Ecto neural progenitor cell (in vitro differentiated cells): ENCODE data around the gene VGLL4.
"Not testable (repeated sequence)": the region's sequence is repeated elsewhere in the genome, so short reads cannot be mapped to it uniquely, and the experiment has no call there.

Source experiments
- DNase-seq: peaks from one replicate; pipeline ENCODE4 v3.0.0-alpha.2; 2018; ENCODE audit warnings: low spot score

Gene VGLL4

DNA sequence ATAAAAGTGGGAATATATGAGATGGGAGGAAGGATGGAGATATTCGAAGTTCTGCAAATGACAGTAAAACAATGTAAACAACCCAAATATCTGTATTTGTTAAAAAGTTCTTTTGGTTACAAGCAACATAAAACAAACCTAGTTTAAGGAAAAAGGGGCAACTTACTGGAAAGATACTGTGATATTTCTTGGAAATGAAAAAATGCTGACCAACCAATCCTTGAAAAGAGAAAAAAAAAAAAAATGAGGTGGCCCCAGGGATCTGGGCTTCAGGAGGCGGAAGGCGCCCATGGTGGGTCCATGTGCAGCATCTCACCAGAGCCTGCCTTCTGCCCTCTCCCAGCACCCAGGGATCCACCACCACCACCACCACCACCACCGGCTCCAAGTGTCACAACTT, 59.1 kb downstream of the VGLL4 start:
- DNase-seq: no peak

DNA sequence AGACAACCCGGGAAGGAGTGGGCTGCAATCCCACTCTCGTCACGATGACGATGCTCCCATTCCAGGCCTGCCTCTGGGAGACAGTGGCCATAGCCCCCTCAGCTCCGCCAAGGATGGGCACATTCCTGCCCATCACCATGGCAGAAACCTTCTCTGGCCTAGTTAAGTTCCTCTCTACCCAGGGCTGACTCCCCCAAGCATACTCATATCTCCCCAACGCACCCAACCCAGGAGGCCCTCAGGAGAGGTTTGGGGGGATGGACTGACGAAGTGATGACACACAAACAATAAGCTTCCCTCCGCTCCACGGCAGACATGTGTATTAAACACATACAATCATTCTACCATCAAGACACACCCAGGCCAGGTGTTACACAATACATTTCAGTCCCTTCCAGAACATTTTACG, 60.1 kb downstream of the VGLL4 start:
- no peak for DNase-seq

DNA sequence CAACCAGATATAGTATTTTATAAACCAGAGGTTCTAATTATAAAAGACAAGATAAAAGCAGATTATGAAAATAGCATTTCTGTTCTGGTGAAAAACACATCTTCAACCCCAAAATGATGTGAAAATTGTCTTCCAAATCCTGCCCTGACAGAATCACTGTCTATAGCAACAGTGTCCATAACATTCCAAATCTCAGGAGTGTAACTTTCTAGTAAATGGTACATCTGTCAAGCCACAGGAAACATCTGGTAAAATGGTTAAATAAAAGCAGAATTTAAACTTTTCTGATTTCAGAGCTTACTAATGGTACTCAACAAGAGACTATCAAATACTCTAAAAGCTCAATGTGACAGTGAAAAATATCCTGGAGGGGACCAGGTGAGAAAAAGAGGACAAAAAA, 60.5 kb downstream of the VGLL4 start:
- no peak for DNase-seq

DNA sequence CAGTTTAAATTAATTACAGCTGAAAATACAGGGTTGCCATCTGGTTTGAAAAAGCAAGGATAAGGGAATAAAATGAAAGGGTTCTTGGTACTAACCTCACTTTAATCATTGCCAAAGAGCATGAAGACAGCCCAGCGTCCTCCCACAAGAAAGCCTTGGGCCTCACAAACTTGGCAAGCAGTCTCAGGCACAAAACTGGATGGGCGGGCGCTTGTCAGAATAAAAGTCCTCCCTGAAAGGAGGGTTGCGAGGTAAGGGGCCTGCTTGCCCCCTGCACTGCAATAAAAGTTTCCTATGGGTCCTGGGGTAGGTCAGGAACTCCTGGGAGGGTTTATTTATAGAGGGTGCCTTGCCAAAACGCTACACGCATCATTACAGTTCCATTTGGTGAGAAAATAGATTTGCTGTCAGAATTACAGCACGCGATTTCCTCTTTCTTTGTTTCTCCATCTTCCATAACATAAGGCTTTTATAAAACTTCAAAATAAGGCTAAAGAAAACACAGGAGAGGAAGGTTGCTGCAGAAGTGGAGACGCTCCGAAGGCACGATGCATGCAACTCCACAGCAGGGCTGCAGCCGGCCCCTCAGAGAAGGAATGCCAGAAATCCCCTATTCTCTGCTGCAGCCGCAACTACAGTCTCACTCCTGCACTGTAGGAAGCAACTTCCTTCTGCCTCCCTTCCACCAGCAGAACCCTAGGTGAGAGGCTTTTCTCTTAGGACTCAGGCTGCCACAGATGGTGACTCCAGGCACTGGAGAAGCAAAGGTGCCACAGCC, 61.3 kb downstream of the VGLL4 start:
- DNase-seq: no peak

DNA sequence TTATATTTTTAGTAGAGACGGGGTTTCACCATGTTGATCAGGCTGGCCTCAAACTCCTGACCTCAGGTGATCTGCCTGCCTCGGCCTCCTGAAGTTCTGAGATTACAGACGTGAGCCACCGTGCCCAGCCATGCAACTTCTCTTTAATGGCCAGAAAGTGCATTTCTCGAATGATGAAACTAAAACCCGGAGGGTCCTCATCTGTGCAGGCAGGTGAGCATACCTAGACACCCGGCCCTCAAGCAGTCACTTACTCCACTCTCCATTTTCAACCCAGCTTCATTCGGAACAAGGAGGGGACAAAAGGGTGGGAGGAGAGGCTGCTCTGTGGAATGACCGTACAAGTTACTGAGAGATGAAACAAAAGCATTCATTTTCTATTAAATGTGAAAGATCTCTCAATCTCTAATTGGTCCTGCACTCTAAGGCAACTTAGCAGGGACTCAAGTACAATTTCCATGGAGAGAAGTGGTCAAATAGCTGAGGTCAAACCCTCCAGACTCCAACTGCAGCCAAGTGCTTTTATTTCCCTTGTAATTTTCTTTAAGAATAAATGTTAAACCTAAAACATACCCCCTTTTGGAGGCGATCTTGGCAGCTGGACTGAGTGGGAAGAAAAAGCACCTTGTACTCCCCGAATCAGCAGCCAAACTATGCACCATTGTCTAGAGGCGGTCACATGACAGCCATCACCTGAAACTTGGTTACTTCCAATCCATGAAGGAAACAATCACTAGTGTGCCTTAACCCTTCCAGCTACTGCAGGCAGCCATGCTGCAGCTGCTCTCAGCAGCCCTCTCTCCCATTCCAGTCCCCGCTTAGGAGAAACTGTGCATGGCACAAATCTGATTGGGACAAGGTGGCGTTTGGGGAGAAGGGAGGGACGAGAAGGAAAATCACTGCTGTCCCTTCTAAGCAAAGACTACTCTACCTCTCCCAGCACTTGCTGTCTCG, 62.2 kb downstream of the VGLL4 start:
- DNase-seq: no peak

DNA sequence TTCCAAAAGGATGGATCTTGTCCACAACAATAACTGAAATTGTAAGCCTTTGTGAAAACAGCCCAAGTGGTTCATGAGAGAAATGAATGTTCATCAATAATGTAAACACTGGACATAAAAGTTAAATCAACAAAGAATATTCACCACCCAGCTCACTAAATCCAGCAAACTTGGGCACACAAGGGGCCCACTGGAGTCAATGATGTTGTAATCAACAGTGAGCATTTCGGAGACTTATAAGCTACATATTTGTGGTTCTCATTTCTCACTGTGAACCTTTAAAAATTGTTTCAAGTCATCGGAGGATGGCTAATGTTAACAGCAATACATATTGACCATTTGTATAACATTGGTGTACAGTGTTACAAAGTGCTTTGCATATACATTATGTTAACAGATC, 63.1 kb downstream of the VGLL4 start:
- DNase-seq: no peak

DNA sequence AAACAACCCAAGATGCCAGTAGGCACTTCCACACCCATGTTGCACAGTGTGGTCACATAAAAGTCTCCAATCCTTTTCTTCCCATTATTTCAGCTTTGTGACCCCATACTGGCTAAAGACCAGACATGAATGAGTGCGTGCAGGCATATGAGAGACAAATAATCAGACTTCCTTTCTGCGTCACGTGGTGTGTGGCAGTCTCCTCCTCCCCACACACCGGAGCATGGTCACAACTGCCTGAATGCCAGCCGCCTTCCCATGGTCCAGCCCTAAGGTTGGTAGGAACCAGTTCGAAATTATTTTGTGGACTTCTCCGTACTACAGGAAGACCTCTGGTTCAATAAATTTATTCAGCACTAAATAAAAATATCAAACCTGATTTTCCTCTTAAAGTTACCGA, 65.5 kb downstream of the VGLL4 start:
- no peak for DNase-seq

DNA sequence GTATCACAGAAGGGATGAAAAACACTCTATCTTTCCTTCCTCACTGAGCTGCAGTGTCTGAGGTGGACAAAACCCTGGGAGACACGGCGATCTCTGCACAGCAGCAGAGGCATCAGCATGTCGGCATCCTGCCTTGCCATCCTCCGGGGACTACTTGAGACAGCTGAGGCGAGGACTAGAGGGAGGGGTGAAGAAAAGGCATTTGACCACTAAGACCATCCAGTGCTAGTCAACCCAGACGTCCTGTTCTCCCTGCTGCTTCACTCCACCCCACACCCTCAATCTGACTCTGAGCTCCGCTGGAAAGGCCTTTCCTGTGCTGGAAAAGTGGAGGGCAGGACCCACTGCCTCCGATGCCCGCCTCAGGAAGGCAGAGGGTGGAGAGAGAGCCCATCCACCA, 67.3 kb downstream of the VGLL4 start:
- DNase-seq: no peak

DNA sequence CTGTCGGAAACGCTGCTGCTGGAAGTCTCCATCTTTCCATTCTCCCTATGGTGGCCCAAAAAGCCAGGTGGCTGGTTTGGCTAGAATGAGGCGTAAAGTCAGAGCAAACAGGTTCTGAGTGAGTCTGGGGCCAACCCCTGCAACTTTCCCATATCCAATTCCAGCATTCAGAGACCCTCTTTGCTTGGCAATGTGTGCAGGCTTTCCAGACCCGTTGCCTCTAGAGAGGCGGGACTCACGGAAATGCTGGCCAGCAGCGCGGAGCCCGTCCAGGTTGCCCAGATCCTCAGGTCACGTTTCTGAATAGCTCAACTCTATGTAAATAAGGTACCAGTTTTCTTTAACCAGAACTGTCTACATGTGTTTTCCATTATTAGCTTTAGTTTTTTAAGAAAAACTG, 68.0 kb downstream of the VGLL4 start:
- no peak for DNase-seq

DNA sequence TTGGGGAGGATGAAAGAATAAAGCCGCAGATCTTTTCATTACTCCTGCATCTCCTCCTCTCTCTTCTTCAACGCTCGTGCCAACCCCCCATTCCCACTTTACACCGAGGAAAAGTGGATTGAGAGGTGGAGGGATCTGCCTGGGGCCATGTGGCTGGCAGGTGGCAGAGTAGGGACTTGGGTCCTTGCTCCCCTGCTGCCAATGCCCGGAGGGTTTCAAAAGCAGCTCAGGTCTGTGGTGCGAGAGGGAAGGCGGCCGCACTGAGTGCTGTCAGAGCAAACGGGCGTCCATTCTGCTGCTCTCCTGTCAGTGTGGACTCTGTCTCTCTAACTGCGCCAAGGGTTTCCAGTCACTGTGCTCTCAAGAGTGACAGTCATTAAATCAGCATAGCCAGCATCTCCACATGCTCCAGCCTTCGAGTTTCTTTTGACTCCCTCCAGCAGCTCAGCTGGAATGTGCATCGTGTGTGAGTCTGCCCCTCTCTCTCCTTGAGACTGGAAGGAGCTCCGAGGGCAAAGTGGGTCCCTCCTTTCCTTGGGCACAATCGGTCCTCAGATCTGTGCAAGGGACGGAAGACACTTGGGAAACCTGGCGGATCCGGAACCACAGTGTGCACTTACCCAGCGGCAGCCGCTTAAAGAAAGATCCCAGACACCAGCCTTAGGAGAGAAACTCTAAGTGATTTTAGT, 68.6 kb downstream of the VGLL4 start:
- DNase-seq: no peak

DNA sequence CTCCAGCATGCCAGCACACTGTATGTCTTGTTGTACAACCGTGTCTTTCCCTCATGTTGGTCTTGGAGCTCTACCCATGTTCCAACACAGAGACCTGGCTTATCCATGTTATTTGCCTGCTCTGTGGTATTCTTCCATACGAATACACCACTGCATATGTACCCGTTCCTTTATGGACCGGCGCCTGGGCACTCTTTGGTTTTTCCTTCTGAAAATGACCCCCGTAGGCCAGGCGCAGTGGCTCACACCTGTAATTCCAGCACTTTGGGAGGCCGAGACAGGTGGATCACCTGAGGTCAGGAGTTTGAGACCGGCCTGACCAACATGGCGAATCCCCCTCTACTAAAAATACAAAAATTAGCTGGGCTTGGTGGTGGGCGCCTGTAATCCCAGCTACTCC, 71.1 kb downstream of the VGLL4 start:
- DNase-seq: not testable (repeated sequence)

DNA sequence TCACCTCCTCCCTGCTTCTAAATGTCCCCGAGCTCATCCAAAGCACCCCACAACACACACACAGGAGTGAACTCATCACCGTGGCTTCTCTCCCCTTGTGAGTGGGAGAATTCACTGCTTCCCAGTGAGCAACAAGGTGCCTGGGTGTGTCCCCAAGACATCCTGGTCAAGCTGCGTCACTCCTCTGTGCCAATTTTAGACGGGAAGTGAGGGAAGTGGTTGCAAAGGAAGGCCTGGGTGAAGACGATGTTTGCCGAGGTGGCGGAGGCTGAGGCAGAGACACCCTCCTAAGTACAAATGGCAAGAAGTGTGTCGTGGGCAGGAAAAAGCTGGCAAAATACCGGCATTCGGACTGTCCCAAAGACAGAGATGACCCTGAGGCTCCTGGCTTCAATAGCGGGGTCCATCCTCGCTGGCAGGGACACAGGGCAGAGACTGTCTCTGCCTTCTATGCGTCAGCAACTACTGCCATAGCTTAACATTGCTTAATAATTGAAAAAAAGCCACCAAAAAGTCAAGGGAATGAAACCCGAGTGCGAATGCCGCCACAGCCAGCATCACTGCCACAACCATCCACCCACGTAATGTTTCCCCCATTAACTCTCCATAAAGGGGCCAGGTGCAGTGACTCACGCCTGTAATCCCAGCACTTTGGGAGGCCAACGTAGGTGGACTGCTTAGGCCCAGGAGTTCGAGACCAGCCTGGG, 72.8 kb downstream of the VGLL4 start:
- no peak for DNase-seq

DNA sequence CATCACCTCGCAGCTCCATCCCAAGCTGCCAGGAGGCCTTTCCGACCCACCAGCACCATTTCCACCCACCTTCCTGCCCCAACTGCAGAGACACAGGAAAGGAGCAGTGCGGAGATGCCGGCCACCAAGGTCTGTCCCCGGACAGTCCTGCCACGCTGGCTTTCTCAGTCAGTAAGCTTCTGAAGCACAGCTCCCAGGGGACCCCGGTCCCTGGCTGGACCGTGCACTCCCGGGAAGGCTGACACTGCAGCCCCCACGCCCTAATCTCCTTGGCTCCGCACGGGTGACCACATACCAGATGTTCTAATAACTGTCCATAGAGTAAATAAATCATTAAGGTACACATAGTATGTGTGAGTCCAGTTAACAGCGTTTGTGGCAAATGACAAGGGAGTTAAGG, 73.5 kb downstream of the VGLL4 start:
- no peak for DNase-seq

DNA sequence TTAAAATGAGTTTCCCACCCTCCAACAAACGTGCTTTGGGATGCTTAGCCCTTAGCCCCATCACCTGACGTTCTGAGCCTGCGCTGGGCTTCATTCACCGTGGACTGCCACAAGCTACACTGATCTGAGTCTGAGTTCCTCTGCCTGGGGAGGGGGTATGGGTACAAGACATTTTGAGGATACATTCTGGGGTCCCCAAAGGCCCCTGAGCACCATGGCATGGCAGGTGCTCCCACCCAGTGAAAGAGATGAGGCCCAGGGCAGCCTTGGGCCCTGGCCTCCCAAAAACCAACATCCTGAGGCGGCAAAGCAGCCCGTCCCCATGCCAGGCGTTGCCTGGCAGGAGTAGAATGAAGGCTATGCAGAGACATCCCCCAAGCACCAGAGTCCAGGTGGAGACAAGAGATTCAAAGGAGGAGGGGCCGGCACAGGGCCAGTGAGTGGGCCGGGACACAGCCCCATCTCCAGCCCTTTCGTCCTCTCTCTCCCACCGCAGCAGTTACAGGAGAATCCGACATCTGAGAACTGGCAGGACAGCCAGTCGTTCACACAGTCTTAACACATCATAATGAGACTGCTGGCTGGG, 74.5 kb downstream of the VGLL4 start:
- no peak for DNase-seq

DNA sequence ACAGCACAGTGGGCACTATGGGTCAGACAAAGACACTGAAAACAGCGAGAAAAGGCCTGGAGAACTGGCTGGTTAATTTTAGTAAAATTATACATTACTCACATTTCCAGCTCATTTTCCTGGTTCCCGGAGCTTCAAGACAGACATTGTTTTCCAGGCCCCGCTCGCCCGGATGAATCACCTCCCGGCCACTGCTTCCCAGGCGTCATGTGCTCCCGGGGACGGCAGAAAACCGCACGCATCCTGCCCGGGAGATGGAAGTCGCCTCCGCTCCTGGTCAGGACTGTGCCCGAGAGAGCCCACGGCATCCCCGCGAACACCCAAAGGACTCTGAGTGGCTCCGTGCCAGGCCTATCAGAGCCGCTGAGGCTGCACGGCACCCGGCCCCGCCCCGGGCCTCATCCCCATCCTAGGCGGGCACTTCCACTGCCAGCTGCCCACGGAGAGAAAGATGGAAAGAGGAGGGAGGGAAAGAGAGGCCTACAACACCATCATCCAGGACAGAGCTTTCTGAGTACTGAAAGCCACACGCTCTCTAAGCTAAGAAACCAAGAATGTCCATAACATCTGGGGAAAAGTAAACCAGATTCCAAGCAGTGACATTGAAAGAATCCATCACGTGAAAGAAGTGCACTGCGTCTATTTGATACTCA, 75.1 kb downstream of the VGLL4 start:
- DNase-seq: no peak

DNA sequence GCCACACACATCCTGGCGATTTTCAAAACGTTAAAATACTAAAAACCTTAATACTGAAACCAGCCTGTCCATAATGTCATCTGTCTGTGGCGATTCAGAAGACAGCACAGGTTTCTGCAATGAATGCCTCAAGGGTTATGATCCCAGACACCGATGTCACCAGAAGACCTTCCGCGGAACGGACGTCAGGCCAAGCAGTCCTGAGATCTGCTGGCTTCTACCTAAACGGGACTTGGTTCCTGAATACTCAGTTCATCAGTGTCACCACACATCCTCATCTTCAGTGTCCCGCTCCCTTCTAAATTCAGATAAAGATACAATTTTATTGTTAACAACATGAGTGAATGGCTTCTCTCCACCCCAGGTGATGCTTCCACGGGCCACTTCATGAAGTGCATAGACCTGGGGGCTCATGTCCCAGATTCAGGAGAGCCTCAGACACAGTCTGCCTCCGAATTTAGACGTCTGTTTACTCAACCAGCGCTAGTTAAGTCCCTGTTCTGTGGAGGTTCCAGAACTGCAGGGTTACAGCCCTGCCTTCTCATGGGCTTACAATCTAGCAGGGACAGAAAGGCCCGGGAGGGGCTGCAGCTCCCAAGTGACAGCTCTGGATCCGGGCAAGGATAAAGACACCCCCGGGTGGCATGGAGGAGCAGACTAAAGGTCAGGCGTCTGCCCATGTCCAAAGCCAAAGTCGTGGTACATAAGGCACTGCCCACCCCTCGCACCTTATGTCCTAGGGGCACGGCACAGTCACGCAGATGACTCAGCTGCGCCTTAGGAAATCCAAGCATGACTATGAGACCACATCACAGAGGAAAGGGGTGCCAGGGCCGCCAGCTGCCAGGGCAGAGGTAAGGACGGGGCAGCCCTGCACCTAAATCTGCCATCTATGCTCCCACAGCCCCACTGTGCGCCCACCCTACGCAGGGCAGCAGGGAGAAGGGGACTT, 75.9 kb downstream of the VGLL4 start:
- DNase-seq: no peak

DNA sequence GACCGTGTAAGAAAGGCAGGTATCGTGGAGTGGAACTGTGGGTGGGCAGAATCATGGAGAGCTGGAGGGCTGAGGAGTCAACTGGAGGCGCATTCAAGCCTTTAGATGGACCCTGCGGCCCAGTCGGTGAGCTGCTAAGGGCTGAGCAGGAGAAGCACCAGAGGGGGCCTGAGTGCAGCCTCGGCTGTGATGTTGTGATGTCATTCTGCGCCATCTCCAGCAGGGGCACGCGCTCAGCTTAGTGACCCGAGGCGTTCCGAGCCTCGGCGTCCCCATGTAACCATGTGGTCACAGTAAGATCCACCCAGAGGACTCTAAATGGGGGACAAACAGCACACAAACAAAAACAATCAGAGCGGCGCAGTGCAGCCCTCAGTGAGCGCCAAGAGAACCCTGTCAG, 76.8 kb downstream of the VGLL4 start:
- no peak for DNase-seq

DNA sequence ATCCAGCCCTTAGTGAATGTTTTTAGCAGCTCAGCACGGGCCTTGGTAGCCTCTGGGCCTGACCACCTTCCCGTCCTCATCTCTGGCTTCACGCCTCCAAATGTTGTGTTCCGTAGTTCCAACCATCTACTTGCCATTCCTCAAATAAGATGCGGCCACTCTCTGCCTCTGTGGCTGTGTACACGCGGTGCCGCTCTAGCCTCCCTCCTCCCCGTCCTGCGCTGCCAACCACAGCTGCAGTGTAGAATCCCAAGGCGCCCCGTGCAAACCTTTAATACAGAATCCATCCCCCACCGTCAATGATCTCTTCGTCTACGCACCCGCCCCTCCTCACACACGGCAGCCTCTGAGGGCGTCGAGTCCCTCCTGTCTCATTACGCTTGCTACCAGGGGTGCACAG, 77.2 kb downstream of the VGLL4 start:
- DNase-seq: no peak

DNA sequence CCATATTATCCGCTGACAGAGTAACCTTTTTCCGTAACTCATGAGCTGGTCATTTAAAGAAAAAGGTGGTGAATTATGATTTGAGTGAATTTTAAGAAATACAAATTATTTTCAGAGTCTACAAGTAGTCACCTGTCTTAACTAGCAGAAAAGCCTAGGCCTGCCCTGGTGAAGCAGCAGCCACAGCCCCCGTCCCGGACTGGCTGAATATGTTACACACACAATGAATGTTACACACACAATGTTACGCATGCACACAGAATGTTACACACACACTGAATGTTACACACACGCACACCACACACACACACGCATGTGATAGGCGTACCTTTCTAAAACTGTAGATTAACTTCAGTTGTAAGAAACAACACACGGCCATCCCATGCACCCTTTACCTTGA, 77.8 kb downstream of the VGLL4 start:
- no peak for DNase-seq

DNA sequence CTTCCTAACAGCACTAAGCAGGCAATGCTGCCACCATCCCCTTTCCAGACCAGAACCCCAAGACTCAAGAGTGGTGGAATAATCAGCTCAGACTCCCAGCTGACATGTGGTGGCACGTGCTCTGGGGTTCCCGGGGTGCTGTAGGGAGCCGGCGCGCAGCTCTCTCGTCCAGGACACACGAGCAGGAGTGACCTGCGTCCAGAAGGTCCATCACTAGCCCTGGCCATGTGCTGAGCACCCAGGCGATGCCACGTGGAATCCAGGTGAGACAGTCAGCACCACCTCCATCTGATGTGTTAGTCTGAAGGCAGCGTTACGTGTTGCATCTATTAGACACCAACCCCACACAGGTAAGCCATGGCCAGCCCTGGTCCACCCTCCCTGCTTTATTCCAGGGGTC, 78.2 kb downstream of the VGLL4 start:
- DNase-seq: no peak
